A549 (cell line): ENCODE measurements around the gene GPC1. TPM values are rescaled to one million over a fixed set of nuclear protein-coding genes. Genes with fewer than 3 reads are reported as not detected.

Source experiments
- ATAC-seq, 2 experiments: fragments of 200-7000 bp in 1 of 2; fragments of >200 bp in 1 of 2; cut with Nextera tagmentation in 1 of 2; cut with Tn5 transposase in 1 of 2; 3 replicates each; pipeline versions ENCODE4 v1.8.0 to v1.9.1; 2018 to 2020; ENCODE audit warnings: mild to moderate bottlenecking in 1 of 2, moderate library complexity in 1 of 2
- CTCF ChIA-PET: fragments of 300-600 bp; sonication (Branson Sonifier 250); formaldehyde crosslinking; extraction: SDS; loops from one replicate; lab custom pipeline; 2021; ENCODE audit warnings: antibody characterized with exemption, inconsistent platforms; lab: Yijun Ruan, JAX
- POLR2A ChIA-PET: fragments of 350-600 bp; formaldehyde crosslinking; extraction: SDS; loops from one replicate; lab custom pipeline; 2021; ENCODE audit warnings: antibody characterized with exemption, inconsistent platforms; lab: Yijun Ruan, JAX
- DNase-seq, 2 experiments: peaks; one replicate each; pipeline versions ENCODE4 v3.0.0 to v3.0.0-alpha.2; 2011 to 2016; ENCODE audit warnings: low read depth in 1 of 2, low spot score in 1 of 2
- FAIRE-seq: peaks from 2 replicates; lab custom pipeline; 2011; peaks lifted over from hg19 to GRCh38; lab: Jason Lieb, UNC
- H3K27ac ChIP-seq, 2 experiments: fragments of >200 bp; sonication (Bioruptor Twin); formaldehyde crosslinking; 3 replicates each; pipeline ENCODE4 v1.5.1; 2016 to 2017
- H3K4me1 ChIP-seq: fragments of >200 bp; sonication (Bioruptor Twin); formaldehyde crosslinking; 3 replicates; pipeline ENCODE4 v1.6.1; 2016
- H3K4me2 ChIP-seq: fragments of >200 bp; sonication (Bioruptor Twin); formaldehyde crosslinking; 3 replicates; pipeline ENCODE4 v1.6.1; 2016
- H3K4me3 ChIP-seq: fragments of >200 bp; sonication (Bioruptor Twin); formaldehyde crosslinking; 3 replicates; pipeline ENCODE4 v1.5.1; 2016
- H3K9me3 ChIP-seq: fragments of >200 bp; sonication (Bioruptor Twin); formaldehyde crosslinking; 3 replicates; pipeline ENCODE4 v1.6.1; 2016
- ATOH8 ChIP-seq: fragments of 250-450 bp; sonication (Bioruptor Pico); IDR thresholded peaks from 2 replicates; pipeline ENCODE4 v1.5.0; 2020; ENCODE audit warnings: low read depth, mild to moderate bottlenecking, moderate library complexity
- CEBPB ChIP-seq, 2 experiments: fragments of >200 bp in 1 of 2; sonication (Bioruptor Twin) in 1 of 2; formaldehyde crosslinking in 1 of 2; IDR thresholded peaks; 2 replicates each; pipeline ENCODE4 v1.6.1; 2012 to 2016
- CHD4 ChIP-seq: fragments of 200-600 bp; sonication (generic); IDR thresholded peaks from 2 replicates; pipeline ENCODE4 v1.6.1; 2016; ENCODE audit warnings: antibody characterized with exemption, mild to moderate bottlenecking, borderline replicate concordance
- E2F6 ChIP-seq: IDR thresholded peaks from 2 replicates; pipeline ENCODE4 v1.6.1; 2012; ENCODE audit warnings: low read depth, borderline replicate concordance
- ESRRA ChIP-seq: fragments of 150-350 bp; IDR thresholded peaks from 2 replicates; pipeline ENCODE4 v1.6.1; 2014; ENCODE audit warnings: mild to moderate bottlenecking, low read length, borderline replicate concordance
- FOSB ChIP-seq: fragments of 250-450 bp; sonication (Bioruptor Pico); IDR thresholded peaks from 2 replicates; pipeline ENCODE4 v1.5.0; 2020; ENCODE audit warnings: mild to moderate bottlenecking, moderate library complexity
- GATA3 ChIP-seq: IDR thresholded peaks from 2 replicates; pipeline ENCODE4 v1.6.1; 2012; ENCODE audit warnings: borderline replicate concordance
- HES2 ChIP-seq: fragments of >200 bp; sonication (Bioruptor Twin); formaldehyde crosslinking; IDR thresholded peaks from 2 replicates; pipeline ENCODE4 v1.6.1; 2016
- JUNB ChIP-seq: fragments of >200 bp; sonication (Bioruptor Twin); formaldehyde crosslinking; IDR thresholded peaks from 2 replicates; pipeline ENCODE4 v1.6.1; 2016
- MYC ChIP-seq: IDR thresholded peaks from 2 replicates; pipeline ENCODE4 v1.6.1; 2012; ENCODE audit warnings: mild to moderate bottlenecking, inconsistent platforms, low read length, improper control_type of control experiment, borderline replicate concordance
- NFE2L2 ChIP-seq: fragments of 150-350 bp; conservative IDR thresholded peaks from 2 replicates; pipeline ENCODE4 v1.6.1; 2014; ENCODE audit warnings: low read length
- PBX3 ChIP-seq: IDR thresholded peaks from 2 replicates; pipeline ENCODE4 v1.6.1; 2012
- POLR2AphosphoS2 ChIP-seq: conservative IDR thresholded peaks from 2 replicates; pipeline ENCODE4 v1.6.1; 2012; ENCODE audit warnings: low read length, improper control_type of control experiment, inconsistent platforms
- RARB ChIP-seq: fragments of 250-450 bp; sonication (Bioruptor Pico); IDR thresholded peaks from 2 replicates; pipeline ENCODE4 v1.8.0; 2021; ENCODE audit warnings: mild to moderate bottlenecking, moderate library complexity
- RCOR1 ChIP-seq: fragments of 150-350 bp; IDR thresholded peaks from 2 replicates; pipeline ENCODE4 v1.6.1; 2014; ENCODE audit warnings: antibody characterized with exemption, low read length, low read depth
- SMC3 ChIP-seq: fragments of >200 bp; sonication (Bioruptor Twin); formaldehyde crosslinking; IDR thresholded peaks from 3 replicates; pipeline ENCODE4 v1.6.1; 2018; ENCODE audit warnings: inconsistent platforms
- TFCP2L1 ChIP-seq: fragments of 250-450 bp; sonication (Bioruptor Pico); IDR thresholded peaks from 2 replicates; pipeline ENCODE4 v1.5.0; 2021; ENCODE audit warnings: mild to moderate bottlenecking
- ZC3H11A ChIP-seq: fragments of 450-650 bp; IDR thresholded peaks from 2 replicates; pipeline ENCODE4 v1.6.1; 2014; ENCODE audit warnings: antibody characterized with exemption, mild to moderate bottlenecking
- ZFP36 ChIP-seq: fragments of 450-650 bp; IDR thresholded peaks from 2 replicates; pipeline ENCODE4 v1.6.1; 2014; ENCODE audit warnings: borderline replicate concordance; ENCODE audit not compliant: partially characterized antibody
- WGBS: methylation state at CpG from one replicate; pipeline ENCODE4 v1.1.6; 2017; ENCODE audit errors: missing lambda C conversion rate; 5-methylcytosine and 5-hydroxymethylcytosine counted together
- polyA plus RNA-seq, 4 experiments: library from polyadenylated mRNA; depleted of rRNA in 3 of 4; stranded (reverse); fragments of >200 nt; fragmentation: RNase III in 1 of 4; extraction: RNeasy Plus Mini Kit Qiagen cat#74134 plus additional on column Dnase treatment in 1 of 4; gene quantifications; 2 replicates in 3 of 4; 3 replicates in 1 of 4; pipeline ENCODE4 v1.2.3, GENCODE V29; 2011 to 2017

GPC1 gene
- polyA plus RNA-seq, 2 of the 4 experiments (the other 2 are of a cell fraction) = 19.8 to 97.7 TPM

- TF ChIP-seq ATOH8 (CRISPR knock-in tag) = no peak
- no peak for TF ChIP-seq JUNB
- TF ChIP-seq E2F6 = no peak
- TF ChIP-seq ESRRA = no peak
- TF ChIP-seq TFCP2L1 (CRISPR knock-in tag) = no peak
- no peak for TF ChIP-seq POLR2AphosphoS2
- TF ChIP-seq CEBPB (IDR thresholded peaks at IDR 0.05) = no peak
- TF ChIP-seq RCOR1 = no peak
- TF ChIP-seq FOSB (CRISPR knock-in tag) = no peak
- no peak for TF ChIP-seq SMC3
- no peak for TF ChIP-seq NFE2L2
- no peak for TF ChIP-seq CHD4
- TF ChIP-seq PBX3 = no peak
- TF ChIP-seq, all 56 proteins: peak for 0
Measured at GRCh38 chr2:240460781-240461431, 25.4 kb downstream of the GPC1 start (continued).

GRCh38 chr2:240461471-240462072 is 26.1 kb downstream of the GPC1 start:
- Histone ChIP-seq H3K27ac (no peak overlapping the region), H3K9me3 (no peaks in the 10 kb centered on the region), H3K4me2 (no peak overlapping the region), H3K4me3 (no peak overlapping the region), H3K4me1 (peaks cover 12% of the 10 kb centered on the region)
- CTCF ChIA-PET = interaction anchor here (1.2 to 1.7 kb wide), 2 partner anchors 11 to 229 kb away, joined by 4 to 5 read pairs; no protein-coding TSS in a partner anchor
- TF ChIP-seq JUNB = no peak
- TF ChIP-seq HES2 = no peak
- no peak for TF ChIP-seq PBX3
- 82% methylated on average over 17 of the region's 17 CpGs for WGBS
- no peak for FAIRE-seq
- POLR2A ChIA-PET = no interaction called here
- DNase-seq = no peak
- no peak for ATAC-seq

- Histone ChIP-seq H3K4me3 (no peak overlapping the region), H3K9me3 (no peaks in the 10 kb centered on the region), H3K4me2 (no peak overlapping the region), H3K4me1 (peaks cover 6% of the 10 kb centered on the region), H3K27ac (no peak overlapping the region)
- ATAC-seq (no peak), DNase-seq (no peak), FAIRE-seq (no peak)
- POLR2A ChIA-PET = no interaction called here
- CTCF ChIA-PET = interaction anchor here (1.2 kb wide), 1 partner anchor 11 kb away, joined by 5 read pairs; no protein-coding TSS in a partner anchor
- no peak for TF ChIP-seq ATOH8 (CRISPR knock-in tag)
- no peak for TF ChIP-seq TFCP2L1 (CRISPR knock-in tag)
- TF ChIP-seq RARB (CRISPR knock-in tag) = no peak
- no peak for TF ChIP-seq GATA3
- no peak for TF ChIP-seq ZFP36
- TF ChIP-seq RCOR1 = no peak
- TF ChIP-seq MYC = no peak
- no peak for TF ChIP-seq POLR2AphosphoS2
- no peak for TF ChIP-seq ZC3H11A
- TF ChIP-seq ESRRA = no peak
- WGBS = 92% methylated on average over 29 of the region's 41 CpGs
Measured at GRCh38 chr2:240462073-240462706, 26.7 kb downstream of the GPC1 start.
